KMS-11 (cell line): ENCODE results near the gene ADAM17.

Experiments
- H2AFZ ChIP-seq: fragments of 200-600 bp; sonication (generic); 2 replicates; pipeline ENCODE4 v1.6.1; 2016; ENCODE audit warnings: antibody characterized with exemption, mixed run types, low read depth
- H3K27ac ChIP-seq: fragments of 200-600 bp; sonication (generic); 2 replicates; pipeline ENCODE4 v1.6.1; 2016; ENCODE audit warnings: mild to moderate bottlenecking, mixed run types
- H3K27me3 ChIP-seq: fragments of 200-600 bp; sonication (generic); 2 replicates; pipeline ENCODE4 v1.6.1; 2017; ENCODE audit warnings: mild to moderate bottlenecking, low read depth, mixed run types, moderate library complexity; ENCODE audit not compliant: insufficient read depth
- H3K36me3 ChIP-seq: fragments of 200-600 bp; sonication (generic); 2 replicates; pipeline ENCODE4 v1.6.1; 2017; ENCODE audit warnings: mild to moderate bottlenecking, mixed run types; ENCODE audit not compliant: insufficient read depth
- H3K4me1 ChIP-seq: fragments of 200-600 bp; sonication (generic); 2 replicates; pipeline ENCODE4 v1.6.1; 2016; ENCODE audit warnings: mild to moderate bottlenecking, low read depth, mixed run types; ENCODE audit not compliant: poor library complexity, severe bottlenecking
- H3K4me2 ChIP-seq: fragments of 200-600 bp; sonication (generic); 2 replicates; pipeline ENCODE4 v1.7.0; 2016; ENCODE audit warnings: mild to moderate bottlenecking, mixed run types
- H3K4me3 ChIP-seq: fragments of 200-600 bp; sonication (generic); IDR thresholded peaks from 2 replicates; pipeline ENCODE4 v1.6.1; 2017; ENCODE audit warnings: low read depth, low read length, mixed read lengths; ENCODE audit not compliant: insufficient read depth
- H3K79me2 ChIP-seq: fragments of 200-600 bp; sonication (generic); 2 replicates; pipeline ENCODE4 v1.6.1; 2016; ENCODE audit warnings: low read depth, mixed run types; ENCODE audit not compliant: insufficient read depth
- H3K9ac ChIP-seq: fragments of 200-600 bp; sonication (generic); 2 replicates; pipeline ENCODE4 v1.6.1; 2016; ENCODE audit warnings: mild to moderate bottlenecking, mixed run types
- H4K20me1 ChIP-seq: fragments of 200-600 bp; sonication (generic); 2 replicates; pipeline ENCODE4 v1.6.1; 2016; ENCODE audit warnings: mild to moderate bottlenecking, mixed run types; ENCODE audit not compliant: insufficient read depth
- TF ChIP-seq, protein P1 (sequence below): fragments of 200-600 bp; sonication (generic); conservative IDR thresholded peaks from 2 replicates; pipeline ENCODE4 v1.6.1; 2017; ENCODE audit warnings: low read depth, mild to moderate bottlenecking, antibody characterized with exemption, low read length, moderate library complexity, mixed read lengths

Gene ADAM17

DNA sequence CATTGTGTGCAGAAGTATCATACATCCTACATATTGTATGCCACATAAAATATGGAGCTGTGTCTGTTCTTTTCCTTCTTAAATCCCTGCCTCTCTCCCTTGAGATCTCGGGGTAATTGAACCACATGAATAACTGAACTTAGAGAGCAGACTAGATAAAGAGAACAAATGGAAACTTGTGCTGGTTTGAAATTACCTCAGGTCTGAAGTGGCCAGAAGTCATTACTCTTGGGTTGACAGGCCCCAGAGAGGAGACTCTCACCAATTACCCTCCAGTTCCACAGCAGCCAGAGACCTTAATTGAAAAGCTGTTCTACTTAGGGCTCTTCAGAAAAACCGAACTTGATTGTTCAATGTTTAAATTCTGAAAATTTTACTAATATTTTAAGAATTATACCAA is 5.0 kb upstream of the ADAM17 start:
- H3K4me3 ChIP-seq, result no peak overlapping the region
- no peak overlapping the region for H2AFZ ChIP-seq
- H3K36me3 ChIP-seq, result no peaks in the 10 kb centered on the region
- H3K4me1 ChIP-seq, result peaks cover 6% of the 10 kb centered on the region
- H3K27me3 ChIP-seq, result no peaks in the 10 kb centered on the region
- no peaks in the 10 kb centered on the region for H4K20me1 ChIP-seq
- no peaks in the 10 kb centered on the region; the same call in 1 of the 2 replicates for H3K79me2 ChIP-seq
- H3K27ac ChIP-seq, result no peak overlapping the region
- H3K4me2 ChIP-seq, result no peak overlapping the region
- no peak overlapping the region for H3K9ac ChIP-seq
- TF ChIP-seq, protein P1, sequence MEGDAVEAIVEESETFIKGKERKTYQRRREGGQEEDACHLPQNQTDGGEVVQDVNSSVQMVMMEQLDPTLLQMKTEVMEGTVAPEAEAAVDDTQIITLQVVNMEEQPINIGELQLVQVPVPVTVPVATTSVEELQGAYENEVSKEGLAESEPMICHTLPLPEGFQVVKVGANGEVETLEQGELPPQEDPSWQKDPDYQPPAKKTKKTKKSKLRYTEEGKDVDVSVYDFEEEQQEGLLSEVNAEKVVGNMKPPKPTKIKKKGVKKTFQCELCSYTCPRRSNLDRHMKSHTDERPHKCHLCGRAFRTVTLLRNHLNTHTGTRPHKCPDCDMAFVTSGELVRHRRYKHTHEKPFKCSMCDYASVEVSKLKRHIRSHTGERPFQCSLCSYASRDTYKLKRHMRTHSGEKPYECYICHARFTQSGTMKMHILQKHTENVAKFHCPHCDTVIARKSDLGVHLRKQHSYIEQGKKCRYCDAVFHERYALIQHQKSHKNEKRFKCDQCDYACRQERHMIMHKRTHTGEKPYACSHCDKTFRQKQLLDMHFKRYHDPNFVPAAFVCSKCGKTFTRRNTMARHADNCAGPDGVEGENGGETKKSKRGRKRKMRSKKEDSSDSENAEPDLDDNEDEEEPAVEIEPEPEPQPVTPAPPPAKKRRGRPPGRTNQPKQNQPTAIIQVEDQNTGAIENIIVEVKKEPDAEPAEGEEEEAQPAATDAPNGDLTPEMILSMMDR, result no peak

DNA sequence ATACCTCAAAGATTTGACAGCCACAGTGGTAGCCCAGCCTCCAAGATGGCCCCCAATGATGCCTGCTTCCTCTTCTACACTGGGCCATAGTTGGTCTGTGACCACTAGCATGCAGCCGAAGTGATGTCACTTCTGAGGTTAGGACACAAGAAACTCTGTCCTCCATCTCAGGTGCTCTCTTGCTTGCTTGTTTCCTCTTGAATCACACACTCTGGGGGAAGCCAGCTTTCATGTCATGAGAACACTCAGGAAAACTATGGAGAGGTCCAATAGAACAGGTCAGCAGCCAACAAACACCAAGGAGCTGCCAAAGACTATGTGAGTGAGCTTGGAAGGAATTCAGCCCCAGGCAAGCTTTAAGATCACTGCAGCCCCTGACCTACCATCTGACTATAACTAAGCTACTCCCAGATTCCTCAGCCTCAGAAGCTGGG is 3.3 kb upstream of the ADAM17 start:
- Histone ChIP-seq H3K4me1 (peaks cover 14% of the 10 kb centered on the region), H3K4me3 (no peak overlapping the region), H3K9ac (no peak overlapping the region), H3K36me3 (no peaks in the 10 kb centered on the region), H3K27ac (no peak overlapping the region), H4K20me1 (no peaks in the 10 kb centered on the region), H3K27me3 (no peaks in the 10 kb centered on the region), H3K4me2 (no peak overlapping the region), H3K79me2 (peaks cover 15% of the 10 kb centered on the region), H2AFZ (no peak overlapping the region)
- TF ChIP-seq, protein P1, result no peak

DNA sequence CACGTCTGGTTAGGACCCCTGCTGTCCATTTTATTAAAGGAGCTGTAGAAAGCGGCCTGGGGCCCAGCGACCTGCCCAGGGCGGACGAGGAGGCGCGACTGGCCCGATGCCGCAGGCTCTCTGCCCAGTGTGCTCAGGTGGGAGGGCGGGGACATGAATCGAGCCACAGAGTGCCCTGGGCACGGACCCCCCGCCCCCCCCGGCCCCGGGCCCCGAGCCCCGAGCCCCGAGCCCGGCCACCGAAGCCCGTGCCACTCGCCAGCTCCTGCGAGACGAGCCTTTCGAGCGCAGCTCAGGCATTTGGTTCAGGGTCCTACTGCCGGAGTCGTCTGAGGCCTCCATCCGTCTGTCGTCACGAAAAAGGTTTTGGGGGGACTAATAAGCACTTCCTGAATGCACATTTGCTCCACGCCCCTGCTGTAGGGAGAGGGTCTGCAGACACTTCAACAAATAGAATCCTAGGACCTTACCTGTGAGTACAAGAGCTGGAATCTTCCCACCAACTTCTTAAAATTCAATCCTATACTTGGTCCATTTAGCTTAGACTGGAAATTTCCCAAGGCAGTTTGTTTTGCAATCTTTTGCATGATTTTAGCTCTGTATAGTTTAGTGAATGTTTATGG is 602 bp upstream of the ADAM17 start:
- Histone ChIP-seq H4K20me1 (no peaks in the 10 kb centered on the region), H3K79me2 (peaks cover 42% of the 10 kb centered on the region), H3K4me2 (peak overlapping the region; percentile 61), H3K9ac (peak overlapping the region; percentile 83), H3K27ac (peak overlapping the region; percentile 74), H3K27me3 (no peaks in the 10 kb centered on the region), H2AFZ (peak overlapping the region; percentile 62; the same call in 1 of the 2 replicates), H3K4me1 (peaks cover 41% of the 10 kb centered on the region), H3K36me3 (no peaks in the 10 kb centered on the region), H3K4me3 (no peak overlapping the region)
- TF ChIP-seq, protein P1, result no peak

DNA sequence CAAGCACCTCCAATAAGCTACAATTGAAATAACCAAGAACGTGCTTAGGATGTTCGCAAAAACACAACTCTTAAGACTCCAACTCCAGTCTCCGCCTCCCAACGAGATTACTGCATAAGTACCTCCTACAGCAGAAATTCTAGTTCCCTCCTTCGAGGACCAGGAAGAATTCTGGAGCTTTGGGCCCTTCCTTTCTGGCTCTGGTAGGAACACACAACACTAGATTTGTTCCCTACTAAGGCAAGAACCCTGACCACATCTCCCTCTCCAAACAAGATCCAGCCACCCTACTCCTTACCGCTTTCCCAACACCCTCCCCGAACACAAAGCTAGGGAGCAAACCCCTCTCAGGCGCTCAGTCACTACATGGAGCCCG is 721 bp downstream of the ADAM17 start:
- TF ChIP-seq, protein P1, result no peak
- Histone ChIP-seq H3K79me2 (peaks cover 55% of the 10 kb centered on the region), H3K27ac (peak overlapping the region; percentile 74; the same call in 1 of the 2 replicates), H3K4me1 (peaks cover 54% of the 10 kb centered on the region), H3K4me3 (no peak overlapping the region), H2AFZ (peak overlapping the region; percentile 62; the same call in 1 of the 2 replicates), H3K27me3 (no peaks in the 10 kb centered on the region), H3K36me3 (no peaks in the 10 kb centered on the region), H4K20me1 (no peaks in the 10 kb centered on the region), H3K9ac (peak overlapping the region; percentile 83), H3K4me2 (peak overlapping the region; percentile 86)
